DOHH2 (cell line): ENCODE data around the gene PRR16.

Experiments used
- H3F3A ChIP-seq: fragments of 200-600 bp; sonication (generic), shearing (Covaris generic); 2 replicates; pipeline ENCODE4 v1.6.0; 2016; ENCODE audit warnings: antibody characterized with exemption, mild to moderate bottlenecking; ENCODE audit not compliant: control insufficient read depth, insufficient read depth
- H3K27ac ChIP-seq: fragments of 200-600 bp; sonication (generic); 2 replicates; pipeline ENCODE4 v1.5.1; 2014; ENCODE audit warnings: low read depth, mild to moderate bottlenecking, low read length, moderate library complexity
- H3K27me3 ChIP-seq: fragments of 200-600 bp; sonication (generic); 2 replicates; pipeline ENCODE4 v1.6.1; 2014; ENCODE audit warnings: mild to moderate bottlenecking, low read length, mixed read lengths; ENCODE audit not compliant: control insufficient read depth
- H3K36me3 ChIP-seq: fragments of 200-600 bp; sonication (generic); 2 replicates; pipeline ENCODE4 v1.6.1; 2014; ENCODE audit warnings: mild to moderate bottlenecking, low read length, moderate library complexity, mixed read lengths; ENCODE audit not compliant: control insufficient read depth
- H3K4me1 ChIP-seq: fragments of 200-600 bp; sonication (generic); 2 replicates; pipeline ENCODE4 v1.6.1; 2014; ENCODE audit warnings: mild to moderate bottlenecking, low read length, mixed read lengths; ENCODE audit not compliant: control insufficient read depth
- H3K4me2 ChIP-seq: fragments of 200-600 bp; sonication (generic); 2 replicates; pipeline ENCODE4 v1.6.0; 2014; ENCODE audit warnings: mild to moderate bottlenecking, low read length, moderate library complexity
- H3K4me3 ChIP-seq: fragments of 200-600 bp; sonication (generic); 2 replicates; pipeline ENCODE4 v1.5.1; 2014; ENCODE audit warnings: mild to moderate bottlenecking, low read length, mixed read lengths
- H3K79me2 ChIP-seq: fragments of 200-600 bp; sonication (generic); 2 replicates; pipeline ENCODE4 v1.6.1; 2014; ENCODE audit warnings: mild to moderate bottlenecking, low read length, mixed read lengths; ENCODE audit not compliant: control insufficient read depth
- H3K9me2 ChIP-seq: fragments of 200-600 bp; sonication (generic); replicated peaks from 2 replicates; pipeline ENCODE4 v1.6.1; 2014; ENCODE audit warnings: mild to moderate bottlenecking, low read length, mixed read lengths; ENCODE audit not compliant: control insufficient read depth
- H3K9me3 ChIP-seq: fragments of 200-600 bp; sonication (generic); 2 replicates; pipeline ENCODE4 v1.6.1; 2014; ENCODE audit warnings: antibody characterized with exemption, low read length, mixed read lengths; ENCODE audit not compliant: control insufficient read depth, insufficient read depth
- H4K20me1 ChIP-seq: fragments of 200-600 bp; sonication (generic); 2 replicates; pipeline ENCODE4 v1.6.0; 2014; ENCODE audit warnings: low read depth, mild to moderate bottlenecking, antibody characterized with exemption, low read length, moderate library complexity; ENCODE audit not compliant: control insufficient read depth, insufficient read depth
- EZH2phosphoT487 ChIP-seq: fragments of 200-600 bp; sonication (generic); IDR thresholded peaks from 2 replicates; pipeline ENCODE4 v1.6.1; 2017; ENCODE audit warnings: borderline replicate concordance, mild to moderate bottlenecking, antibody characterized with exemption, low read length, moderate library complexity, mixed read lengths
- TF ChIP-seq, protein P1 (sequence below): fragments of 200-600 bp; sonication (generic); IDR thresholded peaks from one replicate; pipeline ENCODE4 v1.5.1; 2014; ENCODE audit warnings: antibody characterized with exemption, mild to moderate bottlenecking, low read depth, low read length; ENCODE audit not compliant: poor library complexity, severe bottlenecking

Gene PRR16

GRCh38 chr5:120567921-120568320 is 103.8 kb downstream of the PRR16 start:
- no peak for TF ChIP-seq EZH2phosphoT487
- TF ChIP-seq, protein P1, sequence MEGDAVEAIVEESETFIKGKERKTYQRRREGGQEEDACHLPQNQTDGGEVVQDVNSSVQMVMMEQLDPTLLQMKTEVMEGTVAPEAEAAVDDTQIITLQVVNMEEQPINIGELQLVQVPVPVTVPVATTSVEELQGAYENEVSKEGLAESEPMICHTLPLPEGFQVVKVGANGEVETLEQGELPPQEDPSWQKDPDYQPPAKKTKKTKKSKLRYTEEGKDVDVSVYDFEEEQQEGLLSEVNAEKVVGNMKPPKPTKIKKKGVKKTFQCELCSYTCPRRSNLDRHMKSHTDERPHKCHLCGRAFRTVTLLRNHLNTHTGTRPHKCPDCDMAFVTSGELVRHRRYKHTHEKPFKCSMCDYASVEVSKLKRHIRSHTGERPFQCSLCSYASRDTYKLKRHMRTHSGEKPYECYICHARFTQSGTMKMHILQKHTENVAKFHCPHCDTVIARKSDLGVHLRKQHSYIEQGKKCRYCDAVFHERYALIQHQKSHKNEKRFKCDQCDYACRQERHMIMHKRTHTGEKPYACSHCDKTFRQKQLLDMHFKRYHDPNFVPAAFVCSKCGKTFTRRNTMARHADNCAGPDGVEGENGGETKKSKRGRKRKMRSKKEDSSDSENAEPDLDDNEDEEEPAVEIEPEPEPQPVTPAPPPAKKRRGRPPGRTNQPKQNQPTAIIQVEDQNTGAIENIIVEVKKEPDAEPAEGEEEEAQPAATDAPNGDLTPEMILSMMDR, result no peak
- Histone ChIP-seq H3K4me2 (no peak overlapping the region), H3K36me3 (no peaks in the 10 kb centered on the region), H3K9me3 (no peaks in the 10 kb centered on the region), H3K4me1 (no peaks in the 10 kb centered on the region), H3K79me2 (no peaks in the 10 kb centered on the region), H3F3A (no peaks in the 10 kb centered on the region), H4K20me1 (no peaks in the 10 kb centered on the region), H3K27ac (no peak overlapping the region), H3K4me3 (no peak overlapping the region), H3K27me3 (no peaks in the 10 kb centered on the region), H3K9me2 (no peaks in the 10 kb centered on the region)

DNA sequence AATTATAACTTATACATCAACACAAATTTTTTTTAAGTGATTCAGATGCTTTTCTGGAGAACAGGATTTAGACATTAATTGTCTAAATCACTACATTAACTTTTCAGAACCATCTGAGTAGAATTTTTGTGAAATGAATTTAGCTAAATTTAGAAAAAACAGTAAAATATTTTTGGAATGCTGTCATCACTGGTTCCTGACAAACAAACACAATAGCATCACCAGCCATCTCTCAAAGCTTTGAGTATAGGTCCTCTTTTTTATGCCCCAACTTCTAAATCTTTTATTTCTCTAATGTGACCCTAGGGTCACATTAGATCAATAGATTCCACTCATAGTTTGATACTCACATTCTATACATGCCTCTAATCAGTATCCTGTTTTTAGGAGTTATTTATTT is 104.6 kb downstream of the PRR16 start:
- no peak overlapping the region for H3K27ac ChIP-seq
- no peaks in the 10 kb centered on the region for H3K9me3 ChIP-seq
- H3K9me2 ChIP-seq, result no peaks in the 10 kb centered on the region
- TF ChIP-seq, protein P1, result no peak
- TF ChIP-seq EZH2phosphoT487, result no peak
- H3F3A ChIP-seq, result no peaks in the 10 kb centered on the region
- H3K4me1 ChIP-seq, result no peaks in the 10 kb centered on the region
- no peak overlapping the region for H3K4me2 ChIP-seq
- no peak overlapping the region for H3K4me3 ChIP-seq
- no peaks in the 10 kb centered on the region for H3K79me2 ChIP-seq
- H3K27me3 ChIP-seq, result no peaks in the 10 kb centered on the region
- no peaks in the 10 kb centered on the region for H3K36me3 ChIP-seq
- H4K20me1 ChIP-seq, result no peaks in the 10 kb centered on the region

DNA sequence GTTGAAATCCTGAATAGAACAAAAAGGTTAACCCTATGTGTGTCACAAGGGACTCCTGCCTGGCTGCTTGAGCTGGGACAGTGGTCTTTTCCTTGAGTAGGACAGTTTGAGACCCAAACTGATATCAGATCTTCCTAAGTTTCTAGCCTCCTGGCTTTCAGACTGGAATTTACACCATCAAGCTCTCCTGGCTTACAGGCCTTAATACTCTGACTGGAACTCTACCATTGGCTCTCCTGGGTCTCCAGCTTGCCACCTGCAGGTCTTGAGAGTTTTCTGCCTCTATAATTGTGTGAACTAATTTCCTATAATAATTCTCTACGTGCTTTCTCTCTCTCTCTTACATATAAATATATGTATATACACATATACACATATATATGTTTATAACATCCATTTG is 112.5 kb downstream of the PRR16 start:
- no peaks in the 10 kb centered on the region for H3K79me2 ChIP-seq
- no peaks in the 10 kb centered on the region for H3F3A ChIP-seq
- H3K4me3 ChIP-seq, result no peak overlapping the region
- no peaks in the 10 kb centered on the region for H3K36me3 ChIP-seq
- no peaks in the 10 kb centered on the region for H3K9me2 ChIP-seq
- TF ChIP-seq, protein P1, result no peak
- no peak for TF ChIP-seq EZH2phosphoT487
- no peak overlapping the region for H3K27ac ChIP-seq
- H4K20me1 ChIP-seq, result no peaks in the 10 kb centered on the region
- no peak overlapping the region for H3K4me2 ChIP-seq
- H3K9me3 ChIP-seq, result no peaks in the 10 kb centered on the region
- no peaks in the 10 kb centered on the region; the same call in 1 of the 2 replicates for H3K4me1 ChIP-seq
- H3K27me3 ChIP-seq, result no peaks in the 10 kb centered on the region

- no peak for TF ChIP-seq EZH2phosphoT487
- TF ChIP-seq, protein P1, result no peak
- H4K20me1 ChIP-seq, result no peaks in the 10 kb centered on the region
Observed at GRCh38 chr5:120582635-120583034, 118.5 kb downstream of the PRR16 start.

More at GRCh38 chr5:120582635-120583034, 118.5 kb downstream of the PRR16 start:
- Histone ChIP-seq H3K9me2 (no peaks in the 10 kb centered on the region), H3K27ac (no peak overlapping the region), H3K4me3 (no peak overlapping the region), H3K79me2 (no peaks in the 10 kb centered on the region), H3K27me3 (no peaks in the 10 kb centered on the region), H3K36me3 (no peaks in the 10 kb centered on the region), H3K9me3 (no peaks in the 10 kb centered on the region), H3F3A (no peaks in the 10 kb centered on the region), H3K4me1 (no peaks in the 10 kb centered on the region), H3K4me2 (no peak overlapping the region)
